ENCODE data around the gene SLPI. TPM values are rescaled to one million over a fixed set of nuclear protein-coding genes. Genes with fewer than 3 reads are reported as not detected.
A peak's percentile ranks its signal among the peaks of the same experiment; 100 is the strongest.

SLPI gene
- total RNA-seq, 6 experiments from 2014 or later, result 0.33 to 0.66 TPM; not detected in 4

DNA sequence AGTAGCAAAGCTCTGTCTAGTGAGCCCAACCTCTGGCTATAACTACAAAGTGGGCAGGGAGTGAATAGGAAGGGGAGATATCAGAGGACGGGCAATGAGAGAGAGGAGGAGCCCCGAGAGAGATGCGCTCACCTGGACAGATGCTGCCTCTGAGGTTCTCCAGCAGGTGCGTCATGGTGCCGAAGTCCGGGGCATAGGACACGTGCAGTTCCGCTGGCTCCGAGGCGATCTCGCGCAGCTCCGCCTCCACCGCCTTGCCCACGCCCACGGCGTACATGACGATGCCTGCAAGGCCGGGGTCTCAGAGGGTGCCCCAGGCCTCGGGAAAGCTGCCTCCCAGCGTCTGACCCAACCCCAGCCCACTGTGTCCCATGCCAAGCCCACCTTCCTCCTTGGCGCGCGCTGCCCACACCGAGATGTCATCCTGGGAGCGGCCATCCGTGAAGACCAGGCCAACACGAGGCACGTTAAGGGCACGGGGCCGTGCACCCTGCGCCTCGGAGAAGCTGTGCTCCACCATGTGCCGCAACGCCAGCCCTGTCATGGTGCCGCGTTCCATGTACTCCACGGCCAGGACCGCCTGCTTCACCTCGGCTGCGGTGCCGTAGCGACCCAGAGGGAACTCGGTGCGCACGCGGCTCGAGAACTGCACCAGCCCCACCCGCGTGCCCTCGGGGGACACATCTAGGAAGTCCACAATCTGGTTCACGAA is 43.6 kb upstream of the SLPI start:
- Mint-ChIP-seq H3K27ac (no peak overlapping the region), H3K4me3 (no peak overlapping the region), H3K36me3 (ENCODE audit: low read depth) (no peaks in the 10 kb centered on the region), H3K27me3 (ENCODE audit: insufficient read depth) (peaks cover 18% of the 10 kb centered on the region), H3K9me3 (no peaks in the 10 kb centered on the region; the same call in 1 of the 2 replicates), H3K4me1 (ENCODE audit: low read depth) (no peaks in the 10 kb centered on the region)
- no peak for DNase-seq
- TF ChIP-seq, protein P1, sequence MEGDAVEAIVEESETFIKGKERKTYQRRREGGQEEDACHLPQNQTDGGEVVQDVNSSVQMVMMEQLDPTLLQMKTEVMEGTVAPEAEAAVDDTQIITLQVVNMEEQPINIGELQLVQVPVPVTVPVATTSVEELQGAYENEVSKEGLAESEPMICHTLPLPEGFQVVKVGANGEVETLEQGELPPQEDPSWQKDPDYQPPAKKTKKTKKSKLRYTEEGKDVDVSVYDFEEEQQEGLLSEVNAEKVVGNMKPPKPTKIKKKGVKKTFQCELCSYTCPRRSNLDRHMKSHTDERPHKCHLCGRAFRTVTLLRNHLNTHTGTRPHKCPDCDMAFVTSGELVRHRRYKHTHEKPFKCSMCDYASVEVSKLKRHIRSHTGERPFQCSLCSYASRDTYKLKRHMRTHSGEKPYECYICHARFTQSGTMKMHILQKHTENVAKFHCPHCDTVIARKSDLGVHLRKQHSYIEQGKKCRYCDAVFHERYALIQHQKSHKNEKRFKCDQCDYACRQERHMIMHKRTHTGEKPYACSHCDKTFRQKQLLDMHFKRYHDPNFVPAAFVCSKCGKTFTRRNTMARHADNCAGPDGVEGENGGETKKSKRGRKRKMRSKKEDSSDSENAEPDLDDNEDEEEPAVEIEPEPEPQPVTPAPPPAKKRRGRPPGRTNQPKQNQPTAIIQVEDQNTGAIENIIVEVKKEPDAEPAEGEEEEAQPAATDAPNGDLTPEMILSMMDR (IDR thresholded peaks at IDR 0.05), result no peak

DNA sequence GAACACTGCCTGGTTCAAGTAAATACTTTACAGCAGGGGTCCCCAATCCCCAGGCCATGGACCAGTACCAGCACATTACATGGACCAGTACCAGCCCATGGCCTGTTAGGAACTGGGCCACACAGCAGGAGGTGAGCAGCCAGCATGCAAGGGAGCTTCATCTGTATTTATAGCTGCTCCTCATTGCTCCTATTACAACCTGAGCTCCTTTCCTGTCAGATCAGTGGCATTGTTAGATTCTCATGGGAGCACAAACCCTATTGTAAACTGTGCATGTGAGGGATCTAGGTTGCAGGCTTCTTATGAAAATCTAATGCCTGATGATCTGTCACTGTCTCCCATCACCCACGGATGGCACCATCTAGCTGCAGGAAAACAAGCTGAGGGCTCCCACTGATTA is 40.3 kb upstream of the SLPI start:
- DNase-seq, result no peak
- Mint-ChIP-seq H3K4me3 (no peak overlapping the region), H3K27me3 (ENCODE audit: insufficient read depth) (peaks cover 16% of the 10 kb centered on the region), H3K4me1 (ENCODE audit: low read depth) (0 out of 2 replicates have a peak, but pooled peaks cover 4% of the 10 kb centered on the region), H3K9me3 (no peaks in the 10 kb centered on the region; the same call in 1 of the 2 replicates), H3K36me3 (ENCODE audit: low read depth) (no peaks in the 10 kb centered on the region), H3K27ac (no peak overlapping the region)
- TF ChIP-seq, protein P1 (IDR thresholded peaks at IDR 0.05), result no peak

DNA sequence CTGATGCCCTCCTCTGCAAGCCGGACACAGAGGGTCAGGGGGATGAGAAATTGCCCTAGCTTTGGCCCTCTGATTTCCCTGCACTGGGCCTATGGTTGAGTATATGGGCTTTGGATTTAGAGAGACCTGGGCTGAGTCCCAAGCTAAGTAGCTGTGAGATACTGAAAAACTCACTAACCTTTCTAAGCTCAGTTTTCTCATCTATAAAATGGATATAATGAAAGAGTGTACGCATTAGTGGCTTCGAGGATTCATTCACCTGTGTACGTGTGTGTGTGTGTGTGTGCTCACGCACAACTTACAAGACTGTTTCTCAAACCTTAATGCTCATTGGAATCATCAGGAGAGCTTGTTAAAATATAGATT is 39.6 kb upstream of the SLPI start:
- H3K36me3 Mint-ChIP-seq (ENCODE audit: low read depth), result no peaks in the 10 kb centered on the region
- H3K4me3 Mint-ChIP-seq, result peak overlapping the region; percentile 77
- DNase-seq, result no peak
- no peak overlapping the region for H3K27ac Mint-ChIP-seq
- TF ChIP-seq, protein P1 (IDR thresholded peaks at IDR 0.05), result peak; percentile 52
- H3K27me3 Mint-ChIP-seq (ENCODE audit: insufficient read depth), result peaks cover 15% of the 10 kb centered on the region
- H3K9me3 Mint-ChIP-seq, result no peaks in the 10 kb centered on the region; the same call in 1 of the 2 replicates
- H3K4me1 Mint-ChIP-seq (ENCODE audit: low read depth), result 0 out of 2 replicates have a peak, but pooled peaks cover 4% of the 10 kb centered on the region

DNA sequence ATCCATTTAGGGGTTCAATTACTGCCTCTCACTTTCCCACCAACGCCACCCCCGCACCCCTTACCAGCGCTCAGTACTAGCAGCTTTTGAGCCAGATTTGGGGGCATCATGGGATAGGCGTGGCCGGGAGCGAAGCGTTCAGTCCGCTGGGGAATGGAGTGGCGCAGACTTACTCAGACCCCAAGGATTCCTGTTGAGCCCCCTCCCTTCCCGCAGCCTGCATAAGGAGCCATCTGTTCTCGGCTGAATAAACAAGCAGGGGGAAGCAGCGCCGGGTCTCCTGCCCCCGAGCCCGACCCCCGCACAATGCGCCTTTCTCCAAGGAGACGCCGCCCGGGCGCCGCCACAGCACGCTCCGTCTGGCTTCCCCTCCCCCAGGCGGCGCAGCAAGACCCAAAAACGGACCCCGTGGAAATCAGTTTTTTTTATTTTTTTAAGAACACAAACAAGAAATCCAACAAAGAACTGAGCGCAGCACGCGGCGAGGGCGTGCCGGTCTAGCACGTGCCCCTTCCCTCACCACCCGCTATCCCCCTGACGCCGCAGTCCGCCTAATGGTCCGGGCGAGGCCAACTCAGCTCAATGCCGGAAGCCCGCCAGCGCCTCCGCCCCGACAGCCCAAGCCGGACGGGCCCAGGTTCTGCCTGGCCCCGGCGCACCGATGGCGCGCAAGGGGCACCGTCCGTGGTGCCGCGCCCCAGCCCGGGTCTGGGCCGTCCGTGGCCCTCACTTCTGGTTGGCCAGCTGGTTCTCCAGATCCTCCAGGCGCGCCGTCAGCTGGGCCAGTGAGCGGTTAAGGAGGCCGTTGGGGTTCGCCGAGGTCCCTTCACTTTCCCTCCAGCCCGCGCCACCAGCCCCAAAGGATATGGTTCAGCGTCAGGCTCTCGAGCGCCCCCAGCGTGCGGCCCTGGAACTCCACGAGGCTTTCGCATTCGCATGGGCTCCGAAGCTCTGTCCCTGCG is 39.0 kb upstream of the SLPI start:
- H3K36me3 Mint-ChIP-seq (ENCODE audit: low read depth), result no peaks in the 10 kb centered on the region
- peak overlapping the region; percentile 77 for H3K4me3 Mint-ChIP-seq
- H3K27ac Mint-ChIP-seq, result no peak overlapping the region
- 0 out of 2 replicates have a peak, but pooled peaks cover 4% of the 10 kb centered on the region for H3K4me1 Mint-ChIP-seq (ENCODE audit: low read depth)
- peak; percentile 41 for DNase-seq
- H3K9me3 Mint-ChIP-seq, result no peaks in the 10 kb centered on the region; the same call in 1 of the 2 replicates
- TF ChIP-seq, protein P1 (IDR thresholded peaks at IDR 0.05), result peak; percentile 92
- peaks cover 16% of the 10 kb centered on the region for H3K27me3 Mint-ChIP-seq (ENCODE audit: insufficient read depth)

DNA sequence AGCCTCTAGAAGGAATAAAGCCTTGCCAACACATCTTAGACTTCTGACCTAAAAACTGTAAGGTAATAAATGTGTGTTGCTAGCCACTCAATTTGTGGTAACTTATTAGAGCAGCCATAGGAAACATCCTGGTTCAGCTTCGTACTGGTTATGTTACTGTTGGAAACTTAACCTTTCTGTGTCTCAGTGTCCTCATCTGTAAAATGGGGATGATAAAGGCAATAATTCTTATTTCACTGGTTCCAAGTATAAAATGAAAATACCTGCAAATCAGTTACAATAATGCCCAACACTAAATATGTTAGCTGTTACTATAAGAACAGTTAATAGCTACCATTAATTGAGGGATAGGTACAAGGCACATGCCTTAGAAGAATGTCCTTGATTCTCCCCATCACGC is 38.0 kb upstream of the SLPI start:
- Mint-ChIP-seq H3K9me3 (no peaks in the 10 kb centered on the region; the same call in 1 of the 2 replicates), H3K4me3 (no peak overlapping the region), H3K4me1 (ENCODE audit: low read depth) (0 out of 2 replicates have a peak, but pooled peaks cover 4% of the 10 kb centered on the region)

More for the DNA sequence above, 38.0 kb upstream of the SLPI start:
- Mint-ChIP-seq H3K36me3 (ENCODE audit: low read depth) (no peaks in the 10 kb centered on the region), H3K27ac (no peak overlapping the region), H3K27me3 (ENCODE audit: insufficient read depth) (peaks cover 18% of the 10 kb centered on the region)
- TF ChIP-seq, protein P1 (IDR thresholded peaks at IDR 0.05), result no peak
- DNase-seq, result no peak

Measured in HFFc6 (cell line).